HepG2 (cell line): Measurements from ENCODE around the gene TET3.

Experiments used
- CREM ChIP-seq, 2 experiments: sonication (generic) in 1 of 2; formaldehyde crosslinking in 1 of 2; IDR thresholded peaks; 2 replicates each; pipeline versions ENCODE4 v1.4.0 to v1.6.1; 2016 to 2020; ENCODE audit warnings: antibody characterized with exemption in 1 of 2, mild to moderate bottlenecking in 1 of 2, missing genetic modification reagents in 1 of 2
- FOXJ3 ChIP-seq: sonication (generic); formaldehyde crosslinking; IDR thresholded peaks from 2 replicates; pipeline ENCODE4 v1.4.0; 2020; ENCODE audit warnings: missing genetic modification reagents, mild to moderate bottlenecking, borderline replicate concordance
- GABPA ChIP-seq, 2 experiments: IDR thresholded peaks; 2 replicates each; pipeline ENCODE4 v1.6.1; 2011 to 2016; ENCODE audit warnings: low read depth in 2 of 2, low read length in 1 of 2, missing biosample characterization in 1 of 2, missing genetic modification characterization in 1 of 2
- JUNB ChIP-seq: sonication (generic); formaldehyde crosslinking; IDR thresholded peaks from 2 replicates; pipeline ENCODE4 v1.8.0; 2022; ENCODE audit warnings: missing genetic modification reagents, mild to moderate bottlenecking, borderline replicate concordance
- POLR2AphosphoS5 ChIP-seq: IDR thresholded peaks from 2 replicates; pipeline ENCODE4 v1.6.1; 2012; ENCODE audit warnings: low read depth, low read length
- STAT5B ChIP-seq: sonication (generic); formaldehyde crosslinking; IDR thresholded peaks from 2 replicates; pipeline ENCODE4 v1.4.0; 2020; ENCODE audit warnings: missing genetic modification reagents
- TBP ChIP-seq: sonication (generic); formaldehyde crosslinking; IDR thresholded peaks from 2 replicates; pipeline ENCODE4 v1.5.0; 2020; ENCODE audit warnings: missing genetic modification reagents
- TF ChIP-seq, protein P1 (sequence below): sonication (generic); formaldehyde crosslinking; IDR thresholded peaks from 2 replicates; pipeline ENCODE4 v1.4.0; 2020; ENCODE audit warnings: missing genetic modification reagents, borderline replicate concordance
- TF ChIP-seq, protein P2 (sequence below): sonication (generic); formaldehyde crosslinking; IDR thresholded peaks from 2 replicates; pipeline ENCODE4 v1.5.0; 2020; ENCODE audit warnings: mild to moderate bottlenecking, missing genetic modification reagents, moderate library complexity

DNA sequence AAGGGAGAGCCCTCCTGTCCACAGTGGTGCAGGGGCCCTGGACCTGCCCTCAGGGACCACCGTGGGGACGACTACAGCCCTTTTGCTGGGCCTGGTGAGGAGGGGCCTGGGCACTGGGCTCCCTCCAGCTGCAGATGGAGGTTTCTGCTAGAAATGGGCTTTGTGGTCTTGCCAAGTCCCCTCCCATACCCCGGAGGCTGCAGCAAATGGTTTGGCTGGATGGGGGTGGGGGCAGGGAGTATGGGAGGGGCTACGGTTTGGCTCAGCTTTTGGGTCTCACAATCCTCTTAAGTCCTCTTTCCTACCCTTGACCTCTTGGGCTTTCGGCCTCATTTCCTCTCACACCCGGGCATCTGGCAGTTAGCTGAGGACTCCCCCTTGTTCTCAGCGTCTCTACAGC lies 21.7 kb downstream of the TET3 start:
- TF ChIP-seq GABPA (IDR thresholded peaks at IDR 0.05; ENCODE audit: low read depth, low read length), result no peak
- TF ChIP-seq GABPA (CRISPR knock-in tag; IDR thresholded peaks at IDR 0.05; ENCODE audit: low read depth), result no peak
- TF ChIP-seq, protein P1, sequence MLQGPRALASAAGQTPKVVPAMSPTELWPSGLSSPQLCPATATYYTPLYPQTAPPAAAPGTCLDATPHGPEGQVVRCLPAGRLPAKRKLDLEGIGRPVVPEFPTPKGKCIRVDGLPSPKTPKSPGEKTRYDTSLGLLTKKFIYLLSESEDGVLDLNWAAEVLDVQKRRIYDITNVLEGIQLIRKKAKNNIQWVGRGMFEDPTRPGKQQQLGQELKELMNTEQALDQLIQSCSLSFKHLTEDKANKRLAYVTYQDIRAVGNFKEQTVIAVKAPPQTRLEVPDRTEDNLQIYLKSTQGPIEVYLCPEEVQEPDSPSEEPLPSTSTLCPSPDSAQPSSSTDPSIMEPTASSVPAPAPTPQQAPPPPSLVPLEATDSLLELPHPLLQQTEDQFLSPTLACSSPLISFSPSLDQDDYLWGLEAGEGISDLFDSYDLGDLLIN (CRISPR knock-in tag), result no peak
- no peak for TF ChIP-seq CREM (IDR thresholded peaks at IDR 0.05)
- TF ChIP-seq CREM (CRISPR knock-in tag; IDR thresholded peaks at IDR 0.05), result no peak
- no peak for TF ChIP-seq JUNB (CRISPR knock-in tag)
- no peak for TF ChIP-seq TBP (CRISPR knock-in tag)
- TF ChIP-seq FOXJ3, result no peak
- TF ChIP-seq, protein P2, sequence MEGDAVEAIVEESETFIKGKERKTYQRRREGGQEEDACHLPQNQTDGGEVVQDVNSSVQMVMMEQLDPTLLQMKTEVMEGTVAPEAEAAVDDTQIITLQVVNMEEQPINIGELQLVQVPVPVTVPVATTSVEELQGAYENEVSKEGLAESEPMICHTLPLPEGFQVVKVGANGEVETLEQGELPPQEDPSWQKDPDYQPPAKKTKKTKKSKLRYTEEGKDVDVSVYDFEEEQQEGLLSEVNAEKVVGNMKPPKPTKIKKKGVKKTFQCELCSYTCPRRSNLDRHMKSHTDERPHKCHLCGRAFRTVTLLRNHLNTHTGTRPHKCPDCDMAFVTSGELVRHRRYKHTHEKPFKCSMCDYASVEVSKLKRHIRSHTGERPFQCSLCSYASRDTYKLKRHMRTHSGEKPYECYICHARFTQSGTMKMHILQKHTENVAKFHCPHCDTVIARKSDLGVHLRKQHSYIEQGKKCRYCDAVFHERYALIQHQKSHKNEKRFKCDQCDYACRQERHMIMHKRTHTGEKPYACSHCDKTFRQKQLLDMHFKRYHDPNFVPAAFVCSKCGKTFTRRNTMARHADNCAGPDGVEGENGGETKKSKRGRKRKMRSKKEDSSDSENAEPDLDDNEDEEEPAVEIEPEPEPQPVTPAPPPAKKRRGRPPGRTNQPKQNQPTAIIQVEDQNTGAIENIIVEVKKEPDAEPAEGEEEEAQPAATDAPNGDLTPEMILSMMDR (CRISPR knock-in tag), result no peak
- TF ChIP-seq POLR2AphosphoS5, result no peak
- no peak for TF ChIP-seq STAT5B (CRISPR knock-in tag)
